Spleen (tissue), 11 donors: Measurements from ENCODE around the gene EVL. TPM values are rescaled to one million over a fixed set of nuclear protein-coding genes. Genes with fewer than 3 reads are reported as not detected.

Experiments
- DNase-seq: peaks from one replicate; pipeline ENCODE4 v3.0.0-alpha.2; 2020
- H3K27ac ChIP-seq, 8 donors: fragments of 200-600 bp; sonication (generic) in 7 of 8; 1 replicate in 4 of 8; 2 replicates in 4 of 8; pipeline versions ENCODE4 v1.5.0 to v1.8.0; 2016 to 2021; ENCODE audit warnings: inconsistent platforms in 4 of 8, mild to moderate bottlenecking in 4 of 8, moderate library complexity in 1 of 8
- H3K27me3 ChIP-seq, 7 donors: fragments of 200-600 bp; sonication (generic) in 6 of 7; replicated peaks in 1 of 7; 1 replicate in 4 of 7; 2 replicates in 3 of 7; pipeline versions ENCODE4 v1.5.0 to v1.8.0; 2016 to 2021; ENCODE audit warnings: inconsistent platforms in 3 of 7, mild to moderate bottlenecking in 1 of 7
- H3K36me3 ChIP-seq, 6 donors: fragments of 200-600 bp; sonication (generic) in 5 of 6; 1 replicate in 4 of 6; 2 replicates in 2 of 6; pipeline versions ENCODE4 v1.5.0 to v1.8.0; 2016 to 2021; ENCODE audit warnings: inconsistent platforms in 2 of 6
- H3K4me1 ChIP-seq, 6 donors: fragments of 200-600 bp; sonication (generic) in 5 of 6; 1 replicate in 3 of 6; 2 replicates in 3 of 6; pipeline versions ENCODE4 v1.5.0 to v1.8.0; 2016 to 2021; ENCODE audit warnings: inconsistent platforms in 3 of 6
- H3K4me3 ChIP-seq, 8 donors: fragments of 200-600 bp; sonication (generic) in 7 of 8; 1 replicate in 4 of 8; 2 replicates in 4 of 8; pipeline versions ENCODE4 v1.5.0 to v1.8.0; 2016 to 2021; ENCODE audit warnings: inconsistent platforms in 4 of 8, mild to moderate bottlenecking in 4 of 8, moderate library complexity in 2 of 8
- H3K9me3 ChIP-seq, 8 donors: fragments of 200-600 bp; sonication (generic) in 7 of 8; 1 replicate in 4 of 8; 2 replicates in 4 of 8; pipeline versions ENCODE4 v1.5.0 to v1.8.0; 2016 to 2021; ENCODE audit warnings: inconsistent platforms in 4 of 8
- CTCF ChIP-seq, 11 experiments: fragments of 200-600 bp in 7 of 11; fragments of 450-650 bp in 4 of 11; sonication (generic) in 4 of 11; IDR thresholded peaks in 8 of 11; conservative IDR thresholded peaks in 3 of 11; 1 replicate in 7 of 11; 2 replicates in 4 of 11; pipeline versions ENCODE4 v1.4.0 to v1.8.0; 2016 to 2021; ENCODE audit warnings: antibody characterized with exemption in 11 of 11, inconsistent platforms in 4 of 11, mild to moderate bottlenecking in 1 of 11
- POLR2A ChIP-seq, 3 donors: fragments of 450-650 bp; IDR thresholded peaks; one replicate each; pipeline ENCODE4 v1.5.1; 2017; ENCODE audit warnings: antibody characterized with exemption in 3 of 3, mild to moderate bottlenecking in 1 of 3
- POLR2AphosphoS5 ChIP-seq, 3 donors: sonication (generic); formaldehyde crosslinking; IDR thresholded peaks; one replicate each; pipeline ENCODE4 v1.5.1; 2017; ENCODE audit warnings: antibody characterized with exemption in 3 of 3
- WGBS, 5 donors: extraction: QIAGEN DNeasy Blood & Tissue Kit in 3 of 5; methylation state at CpG; one replicate each; pipeline versions ENCODE4 v1.1.5 to v1.1.7; 2013 to 2018; 5-methylcytosine and 5-hydroxymethylcytosine counted together
- intact Hi-C: fragments of 100-400 bp; cut with DNase I; formaldehyde crosslinking; loops from one replicate; pipeline ENCODE4 v1.15.0; 2023; ENCODE audit warnings: low total_unique reads
- polyA plus RNA-seq, 3 donors: library from polyadenylated mRNA; stranded (reverse); fragments of 200-250 nt; gene quantifications; one replicate each; pipeline ENCODE4 v1.2.1, GENCODE V29; 2013
- total RNA-seq, 7 donors: library from RNA; depleted of rRNA in 3 of 7; stranded (reverse); fragments of >200 nt in 3 of 7; fragmentation: NEBNext Ultra II Directional in 4 of 7; extraction: Animal tissue kit (Norgen Biotek cat#: 25700) in 4 of 7; gene quantifications; one replicate each; pipeline versions ENCODE4 v1.1.0 to v1.2.1, GENCODE V29; 2016 to 2021
- donor health status: healthy with polysubstance abuse.
- donor health status: DM: no; HTN: no; CAD: no; lungs with moderate emphysema.
- donor health status: DM: no; HTN: no; CAD: no.
- donor health status: Bipolar disorder and iron deficiency.
- donor health status: healthy.
- donor health status: DM: no; HTN: no; CAD: no.
- donor health status: DM: yes; HTN: yes; CAD: no.

The EVL gene
- total and polyA plus RNA-seq, 10 donors, result 169 to 336 (median 271) TPM

GRCh38 chr14:100110816-100111215 is 45.6 kb downstream of the EVL start:
- peak in 2 of 3 donors; percentile 25 to 36 for TF ChIP-seq POLR2AphosphoS5 (IDR thresholded peaks at IDR 0.05)
- no peak for TF ChIP-seq POLR2A (IDR thresholded peaks at IDR 0.05)
- 74 to 81% (median 75%) methylated on average over 6 of the region's 6 CpGs for WGBS, 5 donors

GRCh38 chr14:100111931-100112704 is 46.9 kb downstream of the EVL start:
- Histone ChIP-seq H3K4me1 (peaks cover 3 to 58% (median 20%) of the 10 kb centered on the region in 6 donors), H3K9me3 (no peaks in the 10 kb centered on the region), H3K27me3 (no peaks in the 10 kb centered on the region), H3K27ac (no peak overlapping the region), H3K36me3 (peaks cover 0 to 97% (median 45%) of the 10 kb centered on the region in 6 donors), H3K4me3 (no peak overlapping the region)
- TF ChIP-seq CTCF (IDR thresholded peaks at IDR 0.05 in 8 of 11, conservative IDR thresholded peaks at IDR 0.05 in 3 of 11) (no peak), POLR2A (IDR thresholded peaks at IDR 0.05) (no peak), POLR2AphosphoS5 (IDR thresholded peaks at IDR 0.05) (no peak)
- DNase-seq, result peak; percentile 38
- WGBS, 5 donors, result 90 to 94% (median 91%) methylated on average over 11 of the region's 11 CpGs
- intact Hi-C loops, result no loop called here

More at GRCh38 chr14:100110816-100111215, 45.6 kb downstream of the EVL start:
- H3K27ac ChIP-seq, result no peak overlapping the region
- intact Hi-C loops, result no loop called here
- peaks cover 0 to 97% (median 37%) of the 10 kb centered on the region in 6 donors for H3K36me3 ChIP-seq
- no peak overlapping the region for H3K4me3 ChIP-seq
- no peak for DNase-seq
- H3K27me3 ChIP-seq, result no peaks in the 10 kb centered on the region
- no peaks in the 10 kb centered on the region for H3K9me3 ChIP-seq
- H3K4me1 ChIP-seq, result peaks cover 16 to 64% (median 33%) of the 10 kb centered on the region in 6 donors

- TF ChIP-seq POLR2AphosphoS5 (IDR thresholded peaks at IDR 0.05) (peak in 2 of 3 donors; percentile 14 to 44), CTCF (IDR thresholded peaks at IDR 0.05 in 8 of 11, conservative IDR thresholded peaks at IDR 0.05 in 3 of 11) (no peak)
- Histone ChIP-seq H3K4me1 (peaks cover 0 to 54% (median 4%) of the 10 kb centered on the region in 6 donors), H3K9me3 (no peaks in the 10 kb centered on the region), H3K4me3 (no peak overlapping the region), H3K27ac (no peak overlapping the region), H3K27me3 (no peaks in the 10 kb centered on the region), H3K36me3 (peaks cover 0 to 97% (median 45%) of the 10 kb centered on the region in 6 donors)
- WGBS, 5 donors, result 93 to 96% (median 94%) methylated on average over 13 of the region's 13 CpGs
- peak; percentile 41 for DNase-seq
- intact Hi-C loops, result no loop called here
Measured at GRCh38 chr14:100114109-100114765, 49.0 kb downstream of the EVL start.

GRCh38 chr14:100115236-100115635 is 50.0 kb downstream of the EVL start:
- intact Hi-C loops, result no loop called here
- WGBS, 5 donors, result 94 to 99% (median 97%) methylated on average over 6 of the region's 6 CpGs
- DNase-seq, result peak; percentile 31
- H3K27ac ChIP-seq, result no peak overlapping the region
- peaks cover 0 to 97% (median 39%) of the 10 kb centered on the region in 6 donors for H3K36me3 ChIP-seq
- TF ChIP-seq CTCF (IDR thresholded peaks at IDR 0.05 in 8 of 11, conservative IDR thresholded peaks at IDR 0.05 in 3 of 11), result no peak
- no peak for TF ChIP-seq POLR2A (IDR thresholded peaks at IDR 0.05)
- TF ChIP-seq POLR2AphosphoS5 (IDR thresholded peaks at IDR 0.05), result no peak
- no peak overlapping the region for H3K4me3 ChIP-seq
- H3K27me3 ChIP-seq, result no peaks in the 10 kb centered on the region
- H3K4me1 ChIP-seq, result peaks cover 0 to 49% (median 4%) of the 10 kb centered on the region in 6 donors
- H3K9me3 ChIP-seq, result no peaks in the 10 kb centered on the region
